Measurements from ENCODE around the gene IFRD2.

Gene IFRD2

DNA sequence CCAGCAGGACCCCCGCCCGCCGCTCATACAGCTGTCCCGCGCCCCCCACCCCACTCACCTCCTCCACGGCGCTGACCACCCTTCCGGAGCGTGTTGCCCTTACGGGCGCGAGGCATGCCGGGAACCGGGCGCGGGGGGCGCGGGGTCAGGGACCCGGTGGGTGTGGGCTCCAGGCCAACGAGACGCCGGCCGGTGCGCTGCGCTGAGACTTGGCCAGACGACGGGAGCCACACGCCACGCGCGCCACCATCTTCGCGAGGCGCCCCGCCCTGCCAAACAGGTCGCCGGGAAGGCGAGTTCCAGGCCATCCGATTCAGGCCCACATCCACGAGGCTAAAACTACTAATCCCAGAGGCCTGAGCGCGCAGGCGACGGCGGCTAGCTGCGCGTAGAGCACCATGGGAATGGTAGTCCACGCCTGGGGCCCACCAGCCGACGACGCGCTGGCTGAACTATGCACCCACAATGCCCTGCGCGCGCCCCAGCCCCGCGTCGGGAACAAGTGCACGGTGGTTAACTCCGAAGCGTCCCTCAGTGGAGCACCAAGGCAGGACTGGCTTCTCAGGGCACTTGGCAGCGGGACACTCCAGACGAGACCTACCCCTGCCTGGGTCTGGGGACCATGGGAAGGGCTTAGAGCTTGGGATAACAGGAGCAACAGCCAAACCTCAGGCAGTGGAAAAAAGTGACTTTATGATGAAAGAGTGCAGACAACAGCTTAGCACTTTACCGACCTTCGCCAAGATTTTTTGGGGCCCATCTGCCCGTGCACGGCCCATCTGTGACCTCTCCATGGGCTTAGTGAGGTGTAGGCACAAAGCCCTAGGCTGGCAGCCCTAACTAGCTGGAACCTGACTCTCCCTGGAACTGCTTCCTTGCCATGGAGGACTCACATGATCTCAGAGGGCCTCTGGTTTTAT, at the start of gene IFRD2:
TSS of gene IFRD2 (minus strand) at position 271 of the 920 bp plus-strand sequence. CDS start at position 116, 155 bp downstream.
- DNase-seq: peak; percentile 99
- TF ChIP-seq GATA1 (IDR thresholded peaks at IDR 0.05; ENCODE audit: low read depth, low read length) (no peak), POLR2A (IDR thresholded peaks at IDR 0.05; ENCODE audit: low read length) (peak; percentile 84)

GRCh38 chr3:50341537-50341936, 49.3 kb upstream of the IFRD2 start:
- TF ChIP-seq POLR2A (IDR thresholded peaks at IDR 0.05; ENCODE audit: low read length) (no peak), GATA1 (IDR thresholded peaks at IDR 0.05; ENCODE audit: low read depth, low read length) (no peak)
- no peak for DNase-seq

DNA sequence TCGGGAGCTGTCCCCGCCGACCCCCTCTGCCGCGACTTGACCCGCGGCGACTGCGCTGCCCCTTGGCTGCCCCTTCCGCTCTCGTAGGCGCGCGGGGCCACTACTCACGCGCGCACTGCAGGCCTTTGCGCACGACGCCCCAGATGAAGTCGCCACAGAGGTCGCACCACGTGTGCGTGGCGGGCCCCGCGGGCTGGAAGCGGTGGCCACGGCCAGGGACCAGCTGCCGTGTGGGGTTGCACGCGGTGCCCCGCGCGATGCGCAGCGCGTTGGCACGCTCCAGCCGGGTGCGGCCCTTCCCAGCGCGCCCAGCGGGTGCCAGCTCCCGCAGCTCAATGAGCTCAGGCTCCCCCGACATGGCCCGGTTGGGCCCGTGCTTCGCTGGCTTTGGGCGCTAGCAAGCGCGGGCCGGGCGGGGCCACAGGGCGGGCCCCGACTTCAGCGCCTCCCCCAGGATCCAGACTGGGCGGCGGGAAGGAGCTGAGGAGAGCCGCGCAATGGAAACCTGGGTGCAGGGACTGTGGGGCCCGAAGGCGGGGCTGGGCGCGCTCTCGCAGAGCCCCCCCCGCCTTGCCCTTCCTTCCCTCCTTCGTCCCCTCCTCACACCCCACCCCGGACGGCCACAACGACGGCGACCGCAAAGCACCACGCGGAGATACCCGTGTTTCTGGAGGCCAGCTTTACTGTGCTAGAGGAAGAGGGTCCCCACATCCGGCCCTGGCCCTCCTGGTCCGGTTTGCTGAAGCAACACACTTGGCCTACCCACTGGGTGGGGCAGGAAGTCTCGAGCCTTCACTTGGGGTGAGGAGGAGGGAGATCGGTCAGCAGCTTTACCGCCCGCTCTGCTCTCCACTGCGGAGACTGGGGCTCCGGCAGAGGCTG, 48.5 kb upstream of the IFRD2 start, which contains the start of gene RASSF1:
TSS of gene RASSF1 (minus strand) at position 389 of the 882 bp plus-strand sequence. CDS start at position 358, 31 bp downstream.
- DNase-seq: peak; percentile 83 to 84
- TF ChIP-seq POLR2A (IDR thresholded peaks at IDR 0.05; ENCODE audit: low read length) (peak; percentile 95), GATA1 (IDR thresholded peaks at IDR 0.05; ENCODE audit: low read depth, low read length) (no peak)

GRCh38 chr3:50340147-50340447, 47.9 kb upstream of the IFRD2 start:
- DNase-seq: peak; percentile 71 to 80
- TF ChIP-seq GATA1 (IDR thresholded peaks at IDR 0.05; ENCODE audit: low read depth, low read length) (no peak), POLR2A (IDR thresholded peaks at IDR 0.05; ENCODE audit: low read length) (no peak)

GRCh38 chr3:50339485-50340146, 47.4 kb upstream of the IFRD2 start:
- no peak for DNase-seq
- TF ChIP-seq GATA1 (IDR thresholded peaks at IDR 0.05; ENCODE audit: low read depth, low read length) (no peak), POLR2A (IDR thresholded peaks at IDR 0.05; ENCODE audit: low read length) (no peak)

DNA sequence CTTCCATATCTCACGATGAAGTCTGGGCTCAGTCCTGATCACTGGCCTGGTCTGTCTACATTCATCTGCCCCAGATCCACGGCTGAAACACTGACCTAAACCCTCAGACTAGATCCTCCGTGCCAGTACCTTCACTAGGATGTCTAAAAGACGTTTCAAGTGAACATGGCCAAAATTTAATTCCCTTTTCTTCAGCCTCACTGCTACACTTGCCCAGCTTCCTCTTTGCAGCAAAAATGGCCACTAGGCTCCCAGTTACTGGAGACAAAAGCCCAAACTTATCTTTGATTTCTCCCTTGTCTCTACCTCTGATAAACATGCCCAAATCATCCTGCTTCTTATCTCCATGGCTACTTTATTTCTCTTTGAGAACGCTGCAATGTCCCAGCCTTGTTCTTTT, 46.7 kb upstream of the IFRD2 start:
- DNase-seq: peak; percentile 43 to 61
- TF ChIP-seq POLR2A (IDR thresholded peaks at IDR 0.05; ENCODE audit: low read length) (no peak), GATA1 (IDR thresholded peaks at IDR 0.05; ENCODE audit: low read depth, low read length) (no peak)

- peak; percentile 97 for TF ChIP-seq POLR2A (IDR thresholded peaks at IDR 0.05; ENCODE audit: low read length)
- no peak for TF ChIP-seq GATA1 (IDR thresholded peaks at IDR 0.05; ENCODE audit: low read depth, low read length)
- DNase-seq: peak; percentile 99
These were observed 45.1 kb upstream of the IFRD2 start for GRCh38 chr3:50337175-50337861.

DNA sequence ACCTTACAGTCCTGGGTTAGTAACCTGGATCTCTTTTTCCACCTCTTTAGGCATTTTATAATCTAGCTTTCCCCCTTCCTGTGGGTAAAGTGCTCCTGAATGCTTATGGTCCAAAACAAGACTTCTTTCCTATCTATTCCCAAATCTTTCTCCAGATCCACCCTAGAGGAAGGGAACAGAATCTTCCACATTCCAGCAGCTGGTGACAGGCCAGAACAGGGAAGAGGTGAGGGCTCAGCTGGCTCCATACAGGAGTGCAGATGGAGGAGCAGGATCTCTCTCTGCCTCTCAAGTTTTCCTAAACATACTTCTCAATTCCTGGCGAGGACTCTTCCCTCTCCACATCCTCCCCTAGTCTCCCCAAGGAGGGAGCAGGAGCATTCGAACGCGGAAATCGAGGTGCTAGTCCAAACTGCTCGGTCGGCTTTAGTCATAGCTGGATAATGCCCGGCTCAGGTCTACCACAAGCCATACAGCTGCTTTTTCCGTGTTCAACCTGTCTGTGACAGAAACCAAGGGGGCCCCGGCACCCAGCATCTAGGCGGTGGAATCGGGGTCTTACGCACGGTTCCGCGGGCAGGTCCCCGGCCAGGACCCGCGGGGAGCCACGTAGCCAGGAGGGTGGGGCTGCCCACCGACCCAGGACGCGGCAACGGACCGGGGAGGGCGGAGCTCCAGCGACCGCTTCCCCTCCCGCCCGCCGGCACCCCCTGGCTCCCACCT, 44.4 kb upstream of the IFRD2 start:
- DNase-seq: no peak
- TF ChIP-seq POLR2A (IDR thresholded peaks at IDR 0.05; ENCODE audit: low read length) (no peak), GATA1 (IDR thresholded peaks at IDR 0.05; ENCODE audit: low read depth, low read length) (no peak)

- TF ChIP-seq GATA1 (IDR thresholded peaks at IDR 0.05; ENCODE audit: low read depth, low read length) (no peak), POLR2A (IDR thresholded peaks at IDR 0.05; ENCODE audit: low read length) (no peak)
These were observed 42.3 kb upstream of the IFRD2 start for GRCh38 chr3:50334339-50335075.

GRCh38 chr3:50333744-50334328, 41.6 kb upstream of the IFRD2 start:
- TF ChIP-seq GATA1 (IDR thresholded peaks at IDR 0.05; ENCODE audit: low read depth, low read length) (no peak), POLR2A (IDR thresholded peaks at IDR 0.05; ENCODE audit: low read length) (no peak)
- DNase-seq: no peak

More at GRCh38 chr3:50334339-50335075, 42.3 kb upstream of the IFRD2 start:
- no peak for DNase-seq

GRCh38 chr3:50331364-50331907, 39.2 kb upstream of the IFRD2 start:
- no peak for DNase-seq
- TF ChIP-seq POLR2A (IDR thresholded peaks at IDR 0.05; ENCODE audit: low read length): no peak
- no peak for TF ChIP-seq GATA1 (IDR thresholded peaks at IDR 0.05; ENCODE audit: low read depth, low read length)
